Mesendoderm (in vitro differentiated cells): Measurements from ENCODE around the gene RAB18.

Experiments
- DNase-seq: peaks from one replicate; pipeline ENCODE4 v3.0.0; 2013
- H2AK5ac ChIP-seq: 2 replicates; pipeline ENCODE4 v1.6.1; 2013; ENCODE audit warnings: low read length, inconsistent platforms
- H2BK120ac ChIP-seq: 2 replicates; pipeline ENCODE4 v1.6.1; 2013; ENCODE audit warnings: low read depth, mild to moderate bottlenecking, low read length, moderate library complexity, mixed read lengths
- H2BK15ac ChIP-seq: replicated peaks from 2 replicates; pipeline ENCODE4 v1.6.1; 2013; ENCODE audit warnings: low read depth, mild to moderate bottlenecking, moderate library complexity
- H2BK5ac ChIP-seq: 2 replicates; pipeline ENCODE4 v1.6.1; 2013; ENCODE audit warnings: low read length, inconsistent platforms
- H3K18ac ChIP-seq: 2 replicates; pipeline ENCODE4 v1.6.1; 2013; ENCODE audit warnings: mild to moderate bottlenecking, low read length, mixed read lengths
- H3K23ac ChIP-seq: one replicate; pipeline ENCODE4 v1.6.1; 2013; ENCODE audit warnings: low read length
- H3K27ac ChIP-seq: 2 replicates; pipeline ENCODE4 v1.5.1; 2013; ENCODE audit warnings: low read depth, mild to moderate bottlenecking, inconsistent platforms, low read length, moderate library complexity
- H3K27me3 ChIP-seq: 2 replicates; pipeline ENCODE4 v1.6.1; 2013; ENCODE audit warnings: low read length, control low read depth, mild to moderate bottlenecking, inconsistent platforms; ENCODE audit not compliant: insufficient read depth, poor library complexity
- H3K36me3 ChIP-seq: 2 replicates; pipeline ENCODE4 v1.6.1; 2013; ENCODE audit warnings: low read length, inconsistent platforms; ENCODE audit not compliant: control insufficient read depth, insufficient read depth
- H3K4ac ChIP-seq: one replicate; pipeline ENCODE4 v1.6.1; 2013; ENCODE audit warnings: low read depth, mild to moderate bottlenecking, low read length, moderate library complexity
- H3K4me1 ChIP-seq: 2 replicates; pipeline ENCODE4 v1.6.1; 2013; ENCODE audit warnings: low read depth, low read length, inconsistent platforms; ENCODE audit not compliant: control insufficient read depth
- H3K4me2 ChIP-seq: 2 replicates; pipeline ENCODE4 v1.6.1; 2013; ENCODE audit warnings: low read length
- H3K4me3 ChIP-seq: 2 replicates; pipeline ENCODE4 v1.5.1; 2013; ENCODE audit warnings: mild to moderate bottlenecking, low read length
- H3K56ac ChIP-seq: one replicate; pipeline ENCODE4 v1.6.1; 2013; ENCODE audit warnings: low read length
- H3K79me1 ChIP-seq: 2 replicates; pipeline ENCODE4 v1.6.1; 2013; ENCODE audit warnings: low read length, inconsistent platforms
- H3K79me2 ChIP-seq: 2 replicates; pipeline ENCODE4 v1.6.1; 2013; ENCODE audit warnings: mild to moderate bottlenecking, low read length; ENCODE audit not compliant: control insufficient read depth, insufficient read depth
- H3K9ac ChIP-seq: 2 replicates; pipeline ENCODE4 v1.6.1; 2013; ENCODE audit warnings: low read length, inconsistent platforms
- H4K5ac ChIP-seq: one replicate; pipeline ENCODE4 v1.6.1; 2013; ENCODE audit warnings: low read length
- H4K8ac ChIP-seq: one replicate; pipeline ENCODE4 v1.6.1; 2013; ENCODE audit warnings: low read depth, mild to moderate bottlenecking, control low read depth, low read length, moderate library complexity
- WGBS: extraction: QIAGEN DNeasy Blood & Tissue Kit; methylation state at CpG from one replicate; pipeline ENCODE4 v1.1.7; 2013; ENCODE audit warnings: low lambda C conversion rate, missing lambda C conversion rate; ENCODE audit not compliant: insufficient coverage; ENCODE audit errors: extremely low coverage; 5-methylcytosine and 5-hydroxymethylcytosine counted together

The RAB18 gene

DNA sequence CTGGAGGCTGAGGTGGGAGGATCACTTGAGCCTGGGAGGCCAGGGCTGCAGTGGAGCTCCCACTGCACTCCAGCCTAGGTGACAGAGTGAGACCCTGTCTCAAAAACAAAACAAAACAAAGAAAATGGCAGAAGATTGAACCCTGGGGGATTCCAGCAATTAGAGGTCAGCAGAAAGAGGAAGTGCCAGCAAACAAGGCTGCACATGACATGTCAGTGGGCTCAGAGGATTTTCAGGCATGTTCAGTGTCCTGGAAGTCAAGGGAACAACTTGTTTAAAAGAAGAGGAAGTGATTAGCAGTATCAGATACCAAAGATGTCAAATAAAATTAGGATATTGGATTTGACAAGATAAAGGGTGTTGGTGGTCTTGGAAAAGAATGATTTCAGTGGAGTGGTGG lies 32.3 kb downstream of the RAB18 start:
- no peaks in the 10 kb centered on the region for H3K79me1 ChIP-seq
- H3K4ac ChIP-seq: no peak overlapping the region
- no peak overlapping the region for H2BK5ac ChIP-seq
- no peaks in the 10 kb centered on the region for H3K36me3 ChIP-seq
- no peak overlapping the region for H2BK120ac ChIP-seq
- no peak overlapping the region for H4K5ac ChIP-seq
- H3K4me2 ChIP-seq: no peak overlapping the region
- no peak overlapping the region for H4K8ac ChIP-seq
- DNase-seq: no peak
- no peaks in the 10 kb centered on the region for H3K4me1 ChIP-seq
- H2BK15ac ChIP-seq: no peak overlapping the region
- H3K18ac ChIP-seq: no peak overlapping the region
- H3K9ac ChIP-seq: no peak overlapping the region
- H2AK5ac ChIP-seq: no peak overlapping the region
- H3K27me3 ChIP-seq: no peaks in the 10 kb centered on the region
- H3K79me2 ChIP-seq: no peaks in the 10 kb centered on the region
- no peak overlapping the region for H3K56ac ChIP-seq
- H3K23ac ChIP-seq: no peak overlapping the region
- H3K4me3 ChIP-seq: no peak overlapping the region
- H3K27ac ChIP-seq: no peak overlapping the region

GRCh38 chr10:27537166-27537565 lies 33.1 kb downstream of the RAB18 start:
- no peak overlapping the region for H2BK5ac ChIP-seq
- WGBS: no CpG with 5 or more reads among the region's 3 CpGs
- no peaks in the 10 kb centered on the region for H3K4me1 ChIP-seq
- H3K36me3 ChIP-seq: no peaks in the 10 kb centered on the region
- H4K8ac ChIP-seq: no peak overlapping the region
- H3K4me2 ChIP-seq: no peak overlapping the region
- no peak overlapping the region for H3K27ac ChIP-seq
- no peak overlapping the region for H3K9ac ChIP-seq
- H2AK5ac ChIP-seq: no peak overlapping the region
- no peaks in the 10 kb centered on the region for H3K27me3 ChIP-seq
- no peak overlapping the region for H4K5ac ChIP-seq
- H3K23ac ChIP-seq: no peak overlapping the region
- no peak overlapping the region for H3K4ac ChIP-seq
- no peak overlapping the region for H3K4me3 ChIP-seq
- H2BK120ac ChIP-seq: no peak overlapping the region
- no peak overlapping the region for H3K56ac ChIP-seq
- H3K79me1 ChIP-seq: no peaks in the 10 kb centered on the region
- no peak for DNase-seq
- H3K79me2 ChIP-seq: no peaks in the 10 kb centered on the region
- no peak overlapping the region for H2BK15ac ChIP-seq
- no peak overlapping the region for H3K18ac ChIP-seq

DNA sequence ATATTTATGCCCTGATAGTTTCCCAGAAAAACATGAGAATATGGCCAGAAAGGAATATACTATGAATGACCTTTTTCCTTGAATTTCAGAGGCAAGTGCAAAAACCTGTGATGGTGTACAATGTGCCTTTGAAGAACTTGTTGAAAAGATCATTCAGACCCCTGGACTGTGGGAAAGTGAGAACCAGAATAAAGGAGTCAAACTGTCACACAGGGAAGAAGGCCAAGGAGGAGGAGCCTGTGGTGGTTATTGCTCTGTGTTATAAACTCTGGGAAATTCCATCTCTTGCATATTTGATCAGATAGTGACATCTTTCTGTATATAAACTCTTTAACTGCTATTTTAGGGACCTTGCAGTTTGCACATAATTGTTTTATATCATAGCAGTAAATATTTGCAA lies 33.7 kb downstream of the RAB18 start:
- H3K23ac ChIP-seq: no peak overlapping the region
- no peak overlapping the region for H3K56ac ChIP-seq
- H2BK120ac ChIP-seq: no peak overlapping the region
- H3K36me3 ChIP-seq: no peaks in the 10 kb centered on the region
- H3K9ac ChIP-seq: no peak overlapping the region
- H3K4me3 ChIP-seq: no peak overlapping the region
- no peak overlapping the region for H3K4ac ChIP-seq
- H4K8ac ChIP-seq: no peak overlapping the region
- no peaks in the 10 kb centered on the region for H3K4me1 ChIP-seq
- no peak overlapping the region for H3K27ac ChIP-seq
- H3K79me1 ChIP-seq: no peaks in the 10 kb centered on the region
- no peak for DNase-seq
- no peak overlapping the region for H3K4me2 ChIP-seq
- no peak overlapping the region for H2AK5ac ChIP-seq
- no peak overlapping the region for H2BK5ac ChIP-seq
- no peak overlapping the region for H2BK15ac ChIP-seq
- no peaks in the 10 kb centered on the region for H3K27me3 ChIP-seq
- H4K5ac ChIP-seq: no peak overlapping the region
- no peak overlapping the region for H3K18ac ChIP-seq
- no peaks in the 10 kb centered on the region for H3K79me2 ChIP-seq

DNA sequence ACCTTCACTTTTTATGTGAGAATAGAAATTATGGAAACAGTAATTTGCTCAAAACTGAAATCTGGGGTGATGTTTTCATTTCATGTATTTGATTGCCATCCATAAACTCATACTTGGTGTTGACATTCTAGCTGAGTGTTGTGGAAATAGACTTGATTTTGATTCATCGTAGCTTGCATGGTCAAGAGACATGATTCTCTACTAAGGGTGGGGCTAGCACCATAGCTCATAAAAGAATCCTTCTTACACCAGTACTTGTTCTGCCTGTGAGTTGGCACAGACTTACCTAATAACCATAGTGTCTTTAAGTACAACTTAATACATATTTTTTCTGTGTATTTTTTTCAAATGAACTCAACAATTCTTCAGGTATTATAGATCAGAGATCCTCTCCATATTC lies 36.6 kb downstream of the RAB18 start:
- Histone ChIP-seq H3K4ac (no peak overlapping the region), H3K79me1 (no peaks in the 10 kb centered on the region), H3K23ac (no peak overlapping the region), H3K27ac (no peak overlapping the region), H4K8ac (no peak overlapping the region), H4K5ac (no peak overlapping the region), H3K36me3 (no peaks in the 10 kb centered on the region), H3K9ac (no peak overlapping the region), H2BK5ac (no peak overlapping the region), H2BK120ac (no peak overlapping the region), H3K4me2 (no peak overlapping the region), H3K4me3 (no peak overlapping the region), H3K18ac (no peak overlapping the region), H3K4me1 (no peaks in the 10 kb centered on the region), H2AK5ac (no peak overlapping the region), H3K79me2 (no peaks in the 10 kb centered on the region), H2BK15ac (no peak overlapping the region), H3K27me3 (no peaks in the 10 kb centered on the region), H3K56ac (no peak overlapping the region)
- DNase-seq: no peak
- no CpG with 5 or more reads among the region's 1 CpG for WGBS

- H2BK15ac ChIP-seq: no peak overlapping the region
- no peak overlapping the region for H3K56ac ChIP-seq
- no peak overlapping the region for H3K4me3 ChIP-seq
- H3K4me1 ChIP-seq: no peaks in the 10 kb centered on the region
- H3K36me3 ChIP-seq: no peaks in the 10 kb centered on the region
- H2AK5ac ChIP-seq: no peak overlapping the region
- H3K27me3 ChIP-seq: no peaks in the 10 kb centered on the region
- no peak overlapping the region for H4K8ac ChIP-seq
- H3K9ac ChIP-seq: no peak overlapping the region
- no CpG with 5 or more reads among the region's 8 CpGs for WGBS
- no peak overlapping the region for H2BK5ac ChIP-seq
- H3K4me2 ChIP-seq: no peak overlapping the region
- no peaks in the 10 kb centered on the region for H3K79me1 ChIP-seq
- H3K23ac ChIP-seq: no peak overlapping the region
- H3K27ac ChIP-seq: no peak overlapping the region
- H2BK120ac ChIP-seq: no peak overlapping the region
- H3K79me2 ChIP-seq: no peaks in the 10 kb centered on the region
- no peak overlapping the region for H4K5ac ChIP-seq
- no peak overlapping the region for H3K4ac ChIP-seq
- no peak for DNase-seq
- no peak overlapping the region for H3K18ac ChIP-seq
These were observed 38.0 kb downstream of the RAB18 start for GRCh38 chr10:27541796-27542729.

- no CpG with 5 or more reads among the region's 2 CpGs for WGBS
- H3K23ac ChIP-seq: no peak overlapping the region
- no peaks in the 10 kb centered on the region for H3K4me1 ChIP-seq
- no peak overlapping the region for H4K5ac ChIP-seq
- no peak overlapping the region for H2BK120ac ChIP-seq
- no peak overlapping the region for H3K56ac ChIP-seq
- H2BK15ac ChIP-seq: no peak overlapping the region
- H2AK5ac ChIP-seq: no peak overlapping the region
- H3K4me2 ChIP-seq: no peak overlapping the region
- H3K79me1 ChIP-seq: no peaks in the 10 kb centered on the region
- H3K4me3 ChIP-seq: no peak overlapping the region
- H3K79me2 ChIP-seq: no peaks in the 10 kb centered on the region
- no peak overlapping the region for H3K18ac ChIP-seq
- no peak overlapping the region for H3K27ac ChIP-seq
- H3K36me3 ChIP-seq: no peaks in the 10 kb centered on the region
- no peak overlapping the region for H4K8ac ChIP-seq
- no peak overlapping the region for H3K4ac ChIP-seq
- no peak overlapping the region for H3K9ac ChIP-seq
- no peaks in the 10 kb centered on the region for H3K27me3 ChIP-seq
- DNase-seq: no peak
- H2BK5ac ChIP-seq: no peak overlapping the region
These were observed 38.7 kb downstream of the RAB18 start for GRCh38 chr10:27542812-27543211.
